HG03280 (cell line): Measurements from ENCODE around the gene BNIPL.

Source experiments
- ATAC-seq: cut with Tn5 transposase; IDR thresholded peaks from one replicate; pipeline ENCODE4 v1.9.1; 2021; ENCODE audit warnings: mild to moderate bottlenecking, moderate library complexity; ENCODE audit not compliant: unreplicated experiment

BNIPL gene

DNA sequence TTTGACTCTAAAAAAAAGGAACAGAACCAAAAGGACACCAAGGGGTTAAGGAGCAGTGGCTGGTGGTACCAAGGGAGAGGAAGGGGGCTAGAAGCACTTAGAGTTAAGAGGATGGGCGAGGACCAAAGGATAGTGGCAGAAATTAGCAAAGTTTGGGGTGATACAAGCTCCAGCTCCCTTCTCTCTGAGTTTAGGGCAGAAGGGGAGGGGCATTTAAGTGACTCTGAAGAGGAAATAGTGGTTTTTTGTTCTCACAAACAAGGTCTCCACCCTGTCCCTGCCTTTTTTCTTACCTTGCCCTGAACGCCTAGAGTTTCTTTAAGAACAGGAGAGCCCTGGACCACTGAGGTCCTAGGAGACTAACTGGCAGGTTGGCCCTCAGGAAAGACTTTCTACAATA, 19.8 kb downstream of the BNIPL start:
- no peak for ATAC-seq

DNA sequence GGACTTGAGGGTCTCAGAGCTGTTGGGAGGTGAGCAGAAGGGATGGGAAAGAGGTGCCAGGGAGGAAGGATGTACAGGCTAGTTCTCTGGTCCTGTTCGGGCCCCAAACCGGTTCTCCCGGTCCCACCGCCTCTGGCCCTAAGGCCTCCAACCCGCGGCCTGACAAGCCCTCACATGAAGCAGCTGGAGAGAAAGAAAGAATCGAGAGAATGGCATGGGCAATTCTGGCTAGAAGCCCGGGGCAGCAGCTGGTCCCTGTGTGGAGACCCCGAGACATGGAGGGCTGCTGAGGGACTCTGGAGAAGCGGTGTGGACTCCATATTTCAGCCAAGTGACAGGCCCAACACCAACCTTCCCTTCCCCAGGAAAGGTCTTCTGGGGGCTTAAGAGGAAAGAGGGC, 22.3 kb downstream of the BNIPL start:
- ATAC-seq = no peak

DNA sequence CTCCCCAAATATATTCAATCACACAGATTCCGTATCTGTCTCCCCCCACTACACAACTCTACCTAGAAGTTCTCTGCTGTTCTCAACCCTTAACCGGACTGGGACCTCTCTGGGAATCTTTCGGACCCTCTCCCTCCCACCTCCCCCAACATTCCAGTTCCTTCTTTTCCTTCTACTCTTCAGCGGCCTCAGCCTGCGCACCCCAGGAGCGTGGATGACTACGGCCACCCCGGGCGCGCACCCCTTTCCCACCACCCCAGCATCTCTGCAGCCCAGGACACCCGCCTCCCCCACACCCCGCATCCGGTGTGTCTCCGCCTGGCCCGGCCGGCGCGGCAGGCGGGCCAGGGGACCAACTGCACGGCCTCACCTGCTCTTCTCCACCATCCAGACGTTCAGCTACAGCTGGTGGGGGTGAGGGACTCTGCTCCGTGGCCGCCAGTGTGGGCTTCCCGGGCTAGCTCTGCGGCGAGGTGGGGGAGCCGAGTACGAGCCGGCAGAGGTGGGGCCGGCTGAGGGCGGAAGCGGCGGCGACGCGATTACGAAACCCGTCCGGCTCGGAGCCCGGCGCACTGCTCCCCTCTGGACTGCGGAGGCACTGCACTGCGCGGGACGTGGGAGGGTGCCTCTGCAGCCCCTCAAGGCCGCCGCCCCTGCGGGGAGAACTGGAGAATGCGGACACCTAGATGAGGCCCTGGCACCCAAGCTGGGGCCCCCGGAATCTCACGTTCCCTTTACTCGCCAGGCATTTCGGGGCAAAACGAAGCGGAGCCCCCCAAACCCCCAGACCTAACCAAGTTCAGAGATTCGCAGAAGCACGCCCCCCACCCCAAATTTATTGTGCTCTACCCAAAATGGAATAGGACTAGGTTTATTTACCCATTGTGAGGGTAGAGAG, 23.0 kb downstream of the BNIPL start, which contains the start of gene CDC42SE1:
TSS of gene CDC42SE1 (minus strand) at position 514 of the 898 bp plus-strand sequence. CDS start 3,892 bp downstream, outside the sequence.
- peak; percentile 87 for ATAC-seq

- ATAC-seq = no peak
Measured at GRCh38 chr1:151060007-151060656, 23.7 kb downstream of the BNIPL start, which contains the start of gene MLLT11. TSS of gene MLLT11 (plus strand) at chr1:151060397. CDS start at chr1:151067225, 6,828 bp downstream.

DNA sequence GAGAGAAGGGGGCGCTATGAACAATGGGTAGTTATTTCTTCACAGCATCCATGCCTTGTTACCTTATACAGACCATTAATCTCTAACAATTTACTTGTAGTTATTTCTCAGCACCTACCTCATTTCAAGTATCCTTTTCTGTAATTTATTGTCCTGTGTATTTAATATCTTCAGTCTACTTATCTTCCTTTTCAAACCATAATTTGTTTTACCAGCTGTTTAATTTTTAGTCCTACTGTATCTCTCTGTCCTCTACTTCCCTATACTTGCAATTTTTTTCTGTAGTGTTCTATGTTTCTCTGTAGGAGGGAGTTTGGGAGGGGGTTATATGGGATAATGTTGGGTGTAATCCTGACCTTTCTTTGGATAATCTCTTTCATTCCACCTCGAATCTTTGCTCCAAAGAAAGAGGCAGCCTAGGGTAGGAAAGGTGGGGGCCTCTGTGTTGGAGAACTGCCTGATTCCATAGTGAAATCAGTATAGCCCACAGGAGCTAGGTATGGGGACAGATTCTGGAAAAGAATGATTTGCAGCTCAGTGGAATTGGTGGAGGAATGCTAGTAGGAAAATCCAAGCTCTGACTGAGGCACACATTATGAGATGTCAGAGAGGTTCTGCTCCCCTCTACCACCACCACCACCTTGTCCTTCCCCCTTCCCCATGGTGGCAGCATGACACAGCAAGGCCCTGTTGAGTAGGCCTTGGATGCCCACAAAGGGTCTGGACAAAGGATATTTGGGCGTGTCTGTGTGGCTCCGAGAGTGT, 24.5 kb downstream of the BNIPL start:
- no peak for ATAC-seq

DNA sequence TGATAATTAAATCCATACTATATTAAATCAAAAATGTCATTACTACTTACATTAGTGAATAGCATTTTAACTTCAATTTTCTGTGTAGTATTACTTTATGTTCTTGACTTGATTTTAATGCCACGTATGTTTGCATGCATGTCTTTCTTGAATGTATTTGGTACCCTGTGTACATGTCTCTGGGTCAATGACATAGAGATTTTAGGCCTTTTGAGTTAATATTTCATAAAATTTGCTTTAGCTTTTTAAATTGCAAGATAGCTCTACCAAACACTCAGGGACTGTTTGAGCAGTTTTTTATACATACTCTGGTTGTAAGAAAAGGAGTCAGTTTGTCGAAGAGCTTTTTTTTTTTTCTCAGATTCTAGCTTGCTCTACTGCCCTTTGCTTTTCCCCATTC, 25.3 kb downstream of the BNIPL start:
- no peak for ATAC-seq

- ATAC-seq = no peak
Measured at GRCh38 chr1:151062741-151063371, 26.5 kb downstream of the BNIPL start.

DNA sequence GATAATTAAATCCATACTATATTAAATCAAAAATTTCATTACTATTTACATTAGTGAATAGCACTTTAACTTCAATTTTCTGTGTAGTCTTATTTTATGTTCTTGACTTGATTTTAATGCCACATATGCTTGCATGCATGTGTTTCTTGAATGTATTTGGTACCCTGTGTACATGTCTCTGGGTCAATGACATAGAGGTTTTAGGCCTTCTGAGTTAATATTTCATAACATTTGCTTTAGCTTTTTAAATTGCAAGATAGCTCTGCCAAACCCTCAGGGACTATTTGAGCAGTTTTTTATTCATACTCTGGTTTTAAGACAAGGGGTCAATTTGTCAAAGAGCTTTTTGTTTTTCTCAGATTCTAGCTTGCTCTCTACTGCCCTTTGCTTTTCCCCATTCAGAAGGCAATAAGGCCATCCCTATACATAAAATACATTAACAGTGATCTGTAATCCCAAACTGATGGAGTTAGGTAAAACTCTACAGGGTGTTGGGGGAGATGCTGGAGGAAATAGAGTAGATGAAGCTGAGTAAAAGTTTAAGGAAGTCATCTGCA, 28.8 kb downstream of the BNIPL start:
- ATAC-seq = no peak

- ATAC-seq = no peak
Measured at GRCh38 chr1:151067185-151067584, 30.8 kb downstream of the BNIPL start.

DNA sequence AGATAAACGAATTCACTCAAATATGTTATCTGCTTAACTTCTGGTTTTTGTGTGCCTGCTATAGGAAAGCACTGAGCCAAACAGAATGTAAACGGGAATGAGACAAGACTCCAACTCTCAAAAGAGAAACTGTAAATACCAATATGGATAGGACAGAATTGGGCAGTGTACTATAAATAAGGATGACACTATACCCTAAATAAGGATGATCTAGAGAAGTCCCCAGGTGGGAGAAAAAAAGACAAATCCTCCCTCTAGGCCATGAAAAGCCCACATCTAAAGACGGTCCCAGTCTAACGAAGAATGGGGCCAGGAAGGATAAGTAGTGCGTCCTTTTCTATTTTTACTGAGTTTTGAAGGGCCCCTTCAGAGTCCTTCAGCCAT, 32.7 kb downstream of the BNIPL start:
- ATAC-seq = no peak

- ATAC-seq = peak; percentile 80
Measured at GRCh38 chr1:151070474-151071276, 34.3 kb downstream of the BNIPL start, which contains the start of gene GABPB2. TSS of gene GABPB2 (plus strand) at chr1:151070761. CDS start at chr1:151088190, 17,429 bp downstream.

GRCh38 chr1:151072224-151072623, 35.8 kb downstream of the BNIPL start:
- no peak for ATAC-seq

DNA sequence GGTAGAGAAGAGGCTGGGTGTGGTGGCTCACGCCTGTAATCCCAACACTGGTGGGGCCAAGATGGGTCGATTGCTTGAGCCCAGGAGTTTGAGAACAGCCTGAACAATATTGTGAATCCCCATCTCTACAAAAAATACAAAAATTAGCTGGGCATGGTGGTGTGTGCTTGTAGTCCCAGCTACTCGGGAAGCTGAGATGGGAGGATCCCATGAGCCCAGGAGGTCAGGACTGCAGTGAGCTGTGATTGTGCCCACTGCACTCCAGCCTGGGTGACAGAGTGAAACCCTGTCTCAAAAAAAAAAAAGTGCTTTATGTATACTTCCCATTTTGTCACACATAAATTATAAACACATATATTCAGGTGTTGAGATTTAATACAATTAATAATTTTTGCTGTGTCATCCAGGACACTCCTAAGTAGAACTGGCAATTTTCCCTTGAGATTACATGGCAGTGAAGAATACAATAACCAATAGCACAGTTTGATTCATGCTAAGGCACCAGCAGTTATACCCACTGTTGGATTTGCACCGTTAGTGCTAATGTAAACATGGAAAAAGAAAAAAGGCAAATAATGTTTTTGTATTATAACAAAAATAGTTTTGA, 49.7 kb downstream of the BNIPL start:
- no peak for ATAC-seq
